H1 (cell line): ENCODE measurements around the gene PI4KA. TPM values are rescaled to one million over a fixed set of nuclear protein-coding genes. Genes with fewer than 3 reads are reported as not detected.

Experiments used
- CTCF ChIA-PET: fragments of 300-600 bp; sonication (Branson Sonifier 250); formaldehyde crosslinking; loops from one replicate; lab custom pipeline; 2021; ENCODE audit not compliant: partially characterized antibody; lab: Charles Lee
- POLR2A ChIA-PET: fragments of 300-600 bp; sonication (Branson Sonifier 250); formaldehyde crosslinking; loops from one replicate; lab custom pipeline; 2021; ENCODE audit warnings: inconsistent platforms; ENCODE audit not compliant: partially characterized antibody; lab: Charles Lee
- DNase-seq, 2 experiments: peaks; one replicate each; pipeline versions ENCODE4 v3.0.0 to v3.0.0-alpha.2; 2010 to 2022; ENCODE audit warnings: low spot score in 2 of 2, low read depth in 1 of 2, mixed read lengths in 1 of 2
- FAIRE-seq: peaks from 2 replicates; lab custom pipeline; 2011; peaks lifted over from hg19 to GRCh38; lab: Jason Lieb, UNC
- H2AFZ ChIP-seq: 2 replicates; pipeline ENCODE4 v1.8.1; 2012; ENCODE audit warnings: low read length, inconsistent platforms
- H2AK5ac ChIP-seq: 2 replicates; pipeline ENCODE4 v1.6.1; 2013; ENCODE audit warnings: low read depth, low read length
- H2BK120ac ChIP-seq: replicated peaks from 2 replicates; pipeline ENCODE3; 2013; ENCODE audit warnings: low read depth, low read length, inconsistent platforms
- H2BK12ac ChIP-seq: 2 replicates; pipeline ENCODE4 v1.6.1; 2013; ENCODE audit warnings: low read depth, low read length
- H2BK15ac ChIP-seq: 2 replicates; pipeline ENCODE4 v1.6.1; 2013; ENCODE audit warnings: low read length
- H2BK20ac ChIP-seq: 2 replicates; pipeline ENCODE4 v1.6.1; 2013; ENCODE audit warnings: low read length
- H2BK5ac ChIP-seq: 2 replicates; pipeline ENCODE4 v1.6.1; 2013; ENCODE audit warnings: low read depth, low read length
- H3K14ac ChIP-seq: 2 replicates; pipeline ENCODE4 v1.6.1; 2013; ENCODE audit warnings: inconsistent platforms; ENCODE audit not compliant: insufficient read length
- H3K18ac ChIP-seq: 2 replicates; pipeline ENCODE4 v1.6.1; 2013; ENCODE audit warnings: low read length; ENCODE audit errors: extremely low read depth
- H3K23ac ChIP-seq: 2 replicates; pipeline ENCODE4 v1.6.1; 2013; ENCODE audit warnings: inconsistent platforms; ENCODE audit not compliant: insufficient read length
- H3K23me2 ChIP-seq: 2 replicates; pipeline ENCODE4 v1.6.1; 2013; ENCODE audit warnings: low read depth, low read length
- H3K27ac ChIP-seq: 2 replicates; pipeline ENCODE4 v1.6.1; 2011; ENCODE audit warnings: low read depth, low read length, inconsistent platforms
- H3K27me3 ChIP-seq, 4 experiments: replicated peaks in 1 of 4; 1 replicate in 1 of 4; 2 replicates in 3 of 4; pipeline versions ENCODE4 v1.6.1 to v1.8.1; 2011 to 2013; ENCODE audit warnings: low read length in 3 of 4, mild to moderate bottlenecking in 3 of 4, inconsistent platforms in 2 of 4, mixed read lengths in 2 of 4, moderate library complexity in 1 of 4; ENCODE audit not compliant: control insufficient read depth in 3 of 4, insufficient read depth in 3 of 4; ENCODE audit errors: extremely low read depth in 1 of 4
- H3K36me3 ChIP-seq, 4 experiments: 2 replicates each; pipeline versions ENCODE4 v1.6.1 to v1.8.1; 2011 to 2013; ENCODE audit warnings: mild to moderate bottlenecking in 4 of 4, low read length in 3 of 4, moderate library complexity in 2 of 4, control low read depth in 1 of 4, inconsistent platforms in 1 of 4; ENCODE audit not compliant: insufficient read depth in 4 of 4, control insufficient read depth in 2 of 4
- H3K4ac ChIP-seq: replicated peaks from 2 replicates; pipeline ENCODE3; 2013; ENCODE audit warnings: low read length, low read depth, mixed read lengths, inconsistent platforms; ENCODE audit not compliant: insufficient read length
- H3K4me1 ChIP-seq, 4 experiments: replicated peaks in 1 of 4; 1 replicate in 1 of 4; 2 replicates in 3 of 4; pipeline versions ENCODE4 v1.6.1 to v1.8.1; 2011 to 2013; ENCODE audit warnings: low read length in 3 of 4, inconsistent platforms in 2 of 4, mixed read lengths in 1 of 4; ENCODE audit not compliant: insufficient read depth in 4 of 4, control insufficient read depth in 3 of 4
- H3K4me2 ChIP-seq, 2 experiments: 2 replicates each; pipeline versions ENCODE4 v1.6.1 to v1.8.1; 2011 to 2013; ENCODE audit warnings: low read depth in 2 of 2, low read length in 2 of 2, control low read depth in 1 of 2, inconsistent platforms in 1 of 2, mild to moderate bottlenecking in 1 of 2; ENCODE audit not compliant: insufficient read depth in 1 of 2
- H3K4me3 ChIP-seq, 4 experiments: fragments of 200-600, 300-600 bp in 1 of 4; sonication (generic), shearing (Covaris generic), sonication (Bioruptor Twin) in 1 of 4; 2 replicates each; pipeline versions ENCODE4 v1.5.1 to v1.8.1; 2011 to 2016; ENCODE audit warnings: low read length in 4 of 4, low read depth in 3 of 4, control low read depth in 2 of 4, inconsistent platforms in 2 of 4, mild to moderate bottlenecking in 2 of 4, mixed read lengths in 1 of 4, moderate library complexity in 1 of 4; ENCODE audit not compliant: insufficient read depth in 2 of 4; ENCODE audit errors: extremely low read depth in 1 of 4
- H3K56ac ChIP-seq: replicated peaks from 2 replicates; pipeline ENCODE3; 2013; ENCODE audit warnings: low read depth, mild to moderate bottlenecking, mixed read lengths, low read length, inconsistent platforms; ENCODE audit not compliant: insufficient read length
- H3K79me1 ChIP-seq: 2 replicates; pipeline ENCODE4 v1.6.1; 2013; ENCODE audit warnings: low read depth, low read length, control low read depth
- H3K79me2 ChIP-seq, 2 experiments: 2 replicates each; pipeline versions ENCODE4 v1.6.1 to v1.8.1; 2012 to 2013; ENCODE audit warnings: low read length in 2 of 2, mild to moderate bottlenecking in 2 of 2, inconsistent platforms in 1 of 2; ENCODE audit not compliant: insufficient read depth in 2 of 2, control insufficient read depth in 1 of 2
- H3K9ac ChIP-seq, 4 experiments: replicated peaks in 1 of 4; 1 replicate in 1 of 4; 2 replicates in 3 of 4; pipeline versions ENCODE4 v1.6.1 to v1.8.1; 2011 to 2013; ENCODE audit warnings: low read depth in 3 of 4, low read length in 3 of 4, control low read depth in 2 of 4, mild to moderate bottlenecking in 2 of 4, moderate library complexity in 2 of 4, inconsistent platforms in 1 of 4; ENCODE audit errors: extremely low read depth in 1 of 4
- H3K9me3 ChIP-seq, 2 experiments: 2 replicates each; pipeline versions ENCODE4 v1.6.1 to v1.8.1; 2012 to 2013; ENCODE audit warnings: mild to moderate bottlenecking in 2 of 2, moderate library complexity in 2 of 2, control low read depth in 1 of 2, inconsistent platforms in 1 of 2, low read depth in 1 of 2, low read length in 1 of 2, mixed read lengths in 1 of 2; ENCODE audit not compliant: insufficient read depth in 2 of 2
- H4K20me1 ChIP-seq, 2 experiments: replicated peaks in 1 of 2; 2 replicates each; pipeline versions ENCODE3 to v1.8.1; 2011 to 2013; ENCODE audit warnings: inconsistent platforms in 2 of 2, low read length in 2 of 2, mild to moderate bottlenecking in 1 of 2; ENCODE audit not compliant: insufficient read depth in 2 of 2, control insufficient read depth in 1 of 2
- H4K5ac ChIP-seq: 2 replicates; pipeline ENCODE4 v1.6.1; 2013; ENCODE audit warnings: low read length, low read depth, mixed read lengths, inconsistent platforms; ENCODE audit not compliant: insufficient read length
- H4K8ac ChIP-seq: 2 replicates; pipeline ENCODE4 v1.8.0; 2013; ENCODE audit warnings: mild to moderate bottlenecking, moderate library complexity, low read length, inconsistent platforms; ENCODE audit not compliant: insufficient read depth; ENCODE audit errors: extremely low read depth
- H4K91ac ChIP-seq: replicated peaks from 2 replicates; pipeline ENCODE3; 2013; ENCODE audit warnings: low read length, mixed read lengths, inconsistent platforms; ENCODE audit not compliant: insufficient read length
- SP2 ChIP-seq: IDR thresholded peaks from 2 replicates; pipeline ENCODE4 v1.6.1; 2012; ENCODE audit warnings: mild to moderate bottlenecking, low read length, inconsistent platforms
- SRF ChIP-seq: IDR thresholded peaks from 2 replicates; pipeline ENCODE4 v1.6.1; 2011; ENCODE audit warnings: mild to moderate bottlenecking, low read depth, low read length, moderate library complexity
- WGBS, 2 experiments: shearing (Covaris generic) in 1 of 2; methylation state at CpG; one replicate each; pipeline versions ENCODE4 v1.1.6 to v1.1.7; 2013 to 2015; ENCODE audit warnings: low lambda C conversion rate in 2 of 2, mixed read lengths in 2 of 2, inconsistent platforms in 1 of 2, low coverage in 1 of 2, missing lambda C conversion rate in 1 of 2; ENCODE audit not compliant: insufficient replicate concordance in 2 of 2, insufficient coverage in 1 of 2, insufficient read length in 1 of 2; ENCODE audit errors: extremely low coverage in 1 of 2, missing lambda C conversion rate in 1 of 2; 5-methylcytosine and 5-hydroxymethylcytosine counted together
- polyA plus RNA-seq, 7 experiments: library from polyadenylated mRNA; depleted of rRNA in 3 of 7; stranded (reverse) in 5 of 7; unstranded in 2 of 7; fragments of >200 nt in 5 of 7; fragments of 200-250 nt in 2 of 7; gene quantifications; 1 replicate in 5 of 7; 2 replicates in 1 of 7; 4 replicates in 1 of 7; pipeline versions ENCODE4 v1.2.1 to v1.2.3, GENCODE V29; 2011 to 2013; ENCODE audit warnings: missing spikeins in 2 of 7, mixed read lengths in 2 of 7
- total RNA-seq: library from RNA; stranded (reverse); fragmentation: NEBNext Ultra II Directional; extraction: Animal tissue kit (Norgen Biotek cat#: 25700); gene quantifications from 2 replicates; pipeline ENCODE4 v1.2.1, GENCODE V29; 2021

PI4KA gene
- total and polyA plus RNA-seq, 2 of the 8 experiments (the other 6 are each of a cell fraction or from before 2014, with no cell fraction given), result 22.5 to 37.7 TPM

DNA sequence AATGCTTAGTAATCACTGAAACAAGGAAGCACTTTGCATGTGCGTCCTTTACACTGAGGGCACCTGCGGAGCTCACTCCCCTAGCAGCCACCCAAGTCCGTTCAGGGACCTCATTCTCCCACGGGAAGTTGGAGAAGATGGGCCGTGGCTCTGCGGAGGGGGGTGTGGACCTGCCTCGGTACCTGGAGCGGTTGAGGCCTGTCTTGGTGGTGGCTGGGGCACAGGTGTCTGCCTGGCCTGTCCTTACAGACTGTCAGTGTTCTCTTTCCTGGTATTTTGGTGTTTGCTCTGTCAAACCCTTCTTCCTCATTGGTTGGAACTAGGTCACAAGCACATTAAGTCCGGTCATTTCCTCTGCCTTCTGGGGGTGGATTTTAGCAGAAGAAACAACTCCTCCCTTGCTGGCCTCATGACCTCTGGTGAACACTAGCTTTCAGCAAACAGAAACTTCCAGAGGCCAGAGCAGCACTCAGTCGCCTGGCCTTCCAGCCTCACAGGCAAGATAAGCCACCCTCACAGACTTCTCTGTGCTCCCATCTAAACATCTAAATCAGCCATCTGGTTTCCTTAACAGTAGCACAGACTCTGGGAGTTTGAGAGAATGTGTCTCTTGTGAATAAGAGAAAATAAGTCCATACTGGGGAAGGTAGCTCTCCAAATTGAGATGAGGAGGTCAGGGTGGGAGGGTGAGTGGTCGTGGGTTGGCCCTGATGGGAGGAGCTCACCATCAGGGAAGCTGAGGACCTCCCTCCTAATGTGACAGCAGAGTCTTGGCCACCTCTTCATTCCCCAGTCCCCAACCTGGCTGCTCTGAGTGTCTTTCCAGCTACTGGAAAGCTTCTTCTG lies 8.8 kb upstream of the PI4KA start:
- H2BK15ac ChIP-seq, result no peak overlapping the region
- no peaks in the 10 kb centered on the region; a peak in 1 of 7 replicates for H3K4me1 ChIP-seq
- H2AFZ ChIP-seq, result no peak overlapping the region
- no peaks in the 10 kb centered on the region for H3K79me2 ChIP-seq
- no peak overlapping the region for H3K27ac ChIP-seq
- no peaks in the 10 kb centered on the region; the same call in none of the 2 replicates for H3K79me1 ChIP-seq
- TF ChIP-seq SRF (no peak), SP2 (no peak)
- ChIA-PET CTCF (interaction anchor here (0.7 to 3.6 kb wide), 7 partner anchors 10 to 303 kb away, joined by 3 to 18 read pairs (median 4); no protein-coding TSS in a partner anchor), POLR2A (no interaction called here)
- no peak overlapping the region for H2BK5ac ChIP-seq
- H3K23ac ChIP-seq, result no peak overlapping the region
- DNase-seq, result no peak
- no peak overlapping the region for H3K9ac ChIP-seq
- H3K27me3 ChIP-seq, result no peaks in the 10 kb centered on the region
- no peak overlapping the region for H3K14ac ChIP-seq
- no peak overlapping the region for H4K91ac ChIP-seq
- H4K8ac ChIP-seq, result no peak overlapping the region
- no peaks in the 10 kb centered on the region; a peak in 1 of 8 replicates for H3K36me3 ChIP-seq
- no peak overlapping the region for H3K56ac ChIP-seq
- H2BK12ac ChIP-seq, result no peak overlapping the region
- H3K4me2 ChIP-seq, result no peak overlapping the region
- FAIRE-seq, result no peak
- no peaks in the 10 kb centered on the region for H3K9me3 ChIP-seq
- no peak overlapping the region for H2BK120ac ChIP-seq
- no peak overlapping the region for H3K4ac ChIP-seq
- no peak overlapping the region for H2BK20ac ChIP-seq
- no peak overlapping the region for H3K18ac ChIP-seq
- WGBS, 2 experiments, result 85% methylated on average over 11 of the region's 11 CpGs; no CpG with 5 or more reads in 1 of the 2 experiments
- no peaks in the 10 kb centered on the region for H3K23me2 ChIP-seq
- H4K5ac ChIP-seq, result no peak overlapping the region
- H2AK5ac ChIP-seq, result no peak overlapping the region
- peaks cover 1 to 6% of the 10 kb centered on the region in 2 experiments for H4K20me1 ChIP-seq
- no peak overlapping the region for H3K4me3 ChIP-seq
